Measurements from ENCODE around the gene UBE2E2.

UBE2E2 gene

DNA sequence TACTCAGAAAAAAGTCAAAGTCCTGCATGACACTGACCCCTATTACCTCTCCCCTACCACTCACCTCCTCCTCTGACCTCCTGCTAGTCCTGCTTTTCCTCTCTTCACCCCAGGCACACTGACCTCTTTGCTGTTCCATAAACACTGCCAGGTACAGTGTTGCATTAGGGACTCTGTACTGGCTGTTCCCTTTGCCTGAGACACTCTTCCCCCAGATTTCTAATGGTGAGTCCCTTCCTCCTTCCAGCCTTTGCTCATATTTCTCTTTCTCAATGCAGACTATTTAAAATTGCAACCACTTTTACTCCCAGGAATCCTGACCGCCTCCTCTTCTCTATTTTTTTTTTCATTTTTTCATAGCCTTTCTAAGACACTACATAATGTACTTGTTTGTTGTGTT, 36.3 kb upstream of the UBE2E2 start:
- TF ChIP-seq, protein P1, sequence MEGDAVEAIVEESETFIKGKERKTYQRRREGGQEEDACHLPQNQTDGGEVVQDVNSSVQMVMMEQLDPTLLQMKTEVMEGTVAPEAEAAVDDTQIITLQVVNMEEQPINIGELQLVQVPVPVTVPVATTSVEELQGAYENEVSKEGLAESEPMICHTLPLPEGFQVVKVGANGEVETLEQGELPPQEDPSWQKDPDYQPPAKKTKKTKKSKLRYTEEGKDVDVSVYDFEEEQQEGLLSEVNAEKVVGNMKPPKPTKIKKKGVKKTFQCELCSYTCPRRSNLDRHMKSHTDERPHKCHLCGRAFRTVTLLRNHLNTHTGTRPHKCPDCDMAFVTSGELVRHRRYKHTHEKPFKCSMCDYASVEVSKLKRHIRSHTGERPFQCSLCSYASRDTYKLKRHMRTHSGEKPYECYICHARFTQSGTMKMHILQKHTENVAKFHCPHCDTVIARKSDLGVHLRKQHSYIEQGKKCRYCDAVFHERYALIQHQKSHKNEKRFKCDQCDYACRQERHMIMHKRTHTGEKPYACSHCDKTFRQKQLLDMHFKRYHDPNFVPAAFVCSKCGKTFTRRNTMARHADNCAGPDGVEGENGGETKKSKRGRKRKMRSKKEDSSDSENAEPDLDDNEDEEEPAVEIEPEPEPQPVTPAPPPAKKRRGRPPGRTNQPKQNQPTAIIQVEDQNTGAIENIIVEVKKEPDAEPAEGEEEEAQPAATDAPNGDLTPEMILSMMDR (IDR thresholded peaks at IDR 0.05), result no peak
- no peaks in the 10 kb centered on the region for H3K4me1 ChIP-seq (ENCODE audit: control insufficient read depth in 1 of 2, insufficient read depth in 1 of 2, low read depth in 1 of 2, low read length in 1 of 2)
- H3K4me3 ChIP-seq (ENCODE audit: low read depth in 1 of 2, low read length in 1 of 2), result no peak overlapping the region
- no peak overlapping the region for H3K27ac ChIP-seq
- H3K36me3 ChIP-seq, result no peaks in the 10 kb centered on the region
- no peaks in the 10 kb centered on the region for H3K9me3 ChIP-seq
- H3K27me3 ChIP-seq, result no peaks in the 10 kb centered on the region

DNA sequence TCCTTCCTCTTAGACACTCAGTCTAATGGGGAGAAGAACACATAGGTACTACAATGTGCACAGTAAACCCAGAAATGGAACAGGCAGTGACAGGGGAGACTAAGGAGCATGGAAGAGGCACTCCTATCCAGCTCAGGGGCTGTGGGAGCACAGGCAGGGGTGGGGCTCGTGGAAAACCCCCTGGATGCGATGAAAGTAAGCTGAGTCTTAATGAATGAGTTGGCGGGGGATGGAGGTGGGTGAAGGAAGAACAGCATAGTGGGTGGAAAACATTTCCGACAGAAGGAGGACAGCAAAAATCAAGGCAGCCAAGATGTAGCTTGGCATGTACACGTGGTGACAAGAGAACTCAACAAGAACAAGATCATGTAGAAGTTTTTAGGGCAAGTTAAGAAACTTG, 33.6 kb upstream of the UBE2E2 start:
- Histone ChIP-seq H3K36me3 (no peaks in the 10 kb centered on the region), H3K4me1 (ENCODE audit: control insufficient read depth in 1 of 2, insufficient read depth in 1 of 2, low read depth in 1 of 2, low read length in 1 of 2) (no peaks in the 10 kb centered on the region), H3K27me3 (no peaks in the 10 kb centered on the region), H3K4me3 (ENCODE audit: low read depth in 1 of 2, low read length in 1 of 2) (no peak overlapping the region), H3K27ac (no peak overlapping the region), H3K9me3 (no peaks in the 10 kb centered on the region)
- TF ChIP-seq, protein P1 (IDR thresholded peaks at IDR 0.05), result no peak

- TF ChIP-seq, protein P1 (IDR thresholded peaks at IDR 0.05), result no peak
- Histone ChIP-seq H3K4me1 (ENCODE audit: control insufficient read depth in 1 of 2, insufficient read depth in 1 of 2, low read depth in 1 of 2, low read length in 1 of 2) (no peaks in the 10 kb centered on the region), H3K36me3 (no peaks in the 10 kb centered on the region), H3K9me3 (no peaks in the 10 kb centered on the region), H3K27ac (no peak overlapping the region), H3K4me3 (ENCODE audit: low read depth in 1 of 2, low read length in 1 of 2) (no peak overlapping the region), H3K27me3 (no peaks in the 10 kb centered on the region)
These were observed 32.8 kb upstream of the UBE2E2 start for GRCh38 chr3:23170291-23170690.

- no peaks in the 10 kb centered on the region for H3K4me1 ChIP-seq (ENCODE audit: control insufficient read depth in 1 of 2, insufficient read depth in 1 of 2, low read depth in 1 of 2, low read length in 1 of 2)
- H3K27ac ChIP-seq, result no peak overlapping the region
- no peaks in the 10 kb centered on the region for H3K36me3 ChIP-seq
- no peak overlapping the region for H3K4me3 ChIP-seq (ENCODE audit: low read depth in 1 of 2, low read length in 1 of 2)
- H3K9me3 ChIP-seq, result no peaks in the 10 kb centered on the region
- TF ChIP-seq, protein P1 (IDR thresholded peaks at IDR 0.05), result no peak
- H3K27me3 ChIP-seq, result no peaks in the 10 kb centered on the region
These were observed 31.1 kb upstream of the UBE2E2 start for GRCh38 chr3:23172059-23172458.

DNA sequence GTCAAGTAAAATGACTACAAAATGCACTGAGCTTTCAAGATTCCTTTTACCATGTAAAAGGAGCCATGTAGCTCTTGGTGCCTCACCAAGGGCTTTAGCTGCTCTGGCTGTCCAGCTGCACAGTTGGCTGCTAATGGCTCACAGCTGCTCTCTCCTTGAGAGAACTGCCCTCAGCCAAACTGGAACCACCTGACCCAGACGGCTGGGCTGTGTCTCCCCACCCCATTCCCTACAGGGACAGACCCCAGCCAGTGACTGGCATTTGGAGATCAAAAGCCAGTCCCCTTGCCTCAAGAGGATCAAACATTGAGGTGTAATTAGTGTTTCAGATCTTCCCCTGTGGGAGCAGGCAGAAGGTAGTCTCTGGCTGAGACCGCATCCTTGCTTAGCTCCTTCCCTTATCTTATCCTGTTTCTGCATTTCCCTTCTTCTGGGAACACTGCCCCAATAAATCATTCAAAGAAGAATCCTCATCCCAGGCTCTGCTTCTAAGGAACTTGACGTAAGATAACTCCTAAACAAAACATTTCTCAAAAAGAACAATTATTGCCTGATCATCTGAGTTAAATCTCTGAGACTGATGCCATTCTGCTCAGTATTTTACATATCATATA, 28.6 kb upstream of the UBE2E2 start:
- TF ChIP-seq, protein P1 (IDR thresholded peaks at IDR 0.05), result no peak

More for the DNA sequence above, 28.6 kb upstream of the UBE2E2 start:
- no peak overlapping the region for H3K27ac ChIP-seq
- no peaks in the 10 kb centered on the region for H3K9me3 ChIP-seq
- no peaks in the 10 kb centered on the region for H3K4me1 ChIP-seq (ENCODE audit: control insufficient read depth in 1 of 2, insufficient read depth in 1 of 2, low read depth in 1 of 2, low read length in 1 of 2)
- no peak overlapping the region for H3K4me3 ChIP-seq (ENCODE audit: low read depth in 1 of 2, low read length in 1 of 2)
- no peaks in the 10 kb centered on the region for H3K27me3 ChIP-seq
- H3K36me3 ChIP-seq, result no peaks in the 10 kb centered on the region

Measured in neutrophil (primary cell).